Panc1 (cell line): ENCODE data around the gene OR5AU1. TPM values are rescaled to one million over a fixed set of nuclear protein-coding genes. Genes with fewer than 3 reads are reported as not detected.

ENCODE experiments used
- ATAC-seq: fragments of 200-7000 bp; cut with Tn5 transposase; 2 replicates; pipeline ENCODE4 v1.9.1; 2020; ENCODE audit warnings: mild to moderate bottlenecking, moderate library complexity
- BruUV-seq: library from RNA; stranded (reverse); fragments of 400-500 nt; replicated peaks from 2 replicates; lab custom pipeline; 2021; lab: Mats Ljungman, UMichigan
- CTCF ChIA-PET: fragments of 300-600 bp; sonication (Branson Sonifier 250); formaldehyde crosslinking; loops from one replicate; lab custom pipeline; 2022; ENCODE audit warnings: antibody characterized with exemption; lab: Charles Lee
- POLR2A ChIA-PET: fragments of 300-600 bp; sonication (Branson Sonifier 250); formaldehyde crosslinking; loops from one replicate; lab custom pipeline; 2022; ENCODE audit warnings: antibody characterized with exemption; lab: Charles Lee
- DNase-seq: peaks from one replicate; pipeline ENCODE4 v3.0.0-alpha.2; 2010; ENCODE audit warnings: low read depth, low spot score
- H3K27ac ChIP-seq: 2 replicates; pipeline ENCODE4 v1.5.1; 2011; ENCODE audit warnings: mild to moderate bottlenecking, low read length, inconsistent platforms
- H3K27me3 ChIP-seq: fragments of 200-500 bp; sonication (Bioruptor generic); 2 replicates; pipeline ENCODE4 v1.6.0; 2014; ENCODE audit warnings: low read length, inconsistent platforms; ENCODE audit not compliant: control insufficient read depth, insufficient read depth
- H3K36me3 ChIP-seq: fragments of 200-500 bp; sonication (Bioruptor generic); 2 replicates; pipeline ENCODE4 v1.5.1; 2014; ENCODE audit warnings: inconsistent platforms, mild to moderate bottlenecking, low read length, moderate library complexity; ENCODE audit not compliant: control insufficient read depth, insufficient read depth
- H3K4me1 ChIP-seq: 2 replicates; pipeline ENCODE4 v1.5.1; 2011; ENCODE audit warnings: inconsistent platforms, mild to moderate bottlenecking, low read length, moderate library complexity; ENCODE audit not compliant: control insufficient read depth, insufficient read depth
- H3K4me3 ChIP-seq, 2 experiments: 2 replicates each; pipeline ENCODE4 v1.5.1; 2011 to 2012; ENCODE audit warnings: low read depth in 2 of 2, low read length in 2 of 2, mild to moderate bottlenecking in 2 of 2, inconsistent platforms in 1 of 2, moderate library complexity in 1 of 2
- H3K9me3 ChIP-seq: fragments of 200-500 bp; sonication (Bioruptor generic); 2 replicates; pipeline ENCODE4 v1.5.1; 2014; ENCODE audit warnings: low read depth, mild to moderate bottlenecking, inconsistent platforms, low read length, moderate library complexity; ENCODE audit not compliant: control insufficient read depth, insufficient read depth
- CTCF ChIP-seq: fragments of 450-650 bp; IDR thresholded peaks from 2 replicates; pipeline ENCODE4 v1.5.1; 2017; ENCODE audit warnings: mild to moderate bottlenecking
- POLR2AphosphoS5 ChIP-seq: IDR thresholded peaks from 2 replicates; pipeline ENCODE4 v1.6.1; 2012; ENCODE audit warnings: mild to moderate bottlenecking, low read depth, low read length, moderate library complexity
- SIN3A ChIP-seq: IDR thresholded peaks from 2 replicates; pipeline ENCODE4 v1.6.1; 2012; ENCODE audit warnings: low read depth, mild to moderate bottlenecking, low read length, moderate library complexity, borderline replicate concordance; ENCODE audit not compliant: insufficient read depth
- TCF7L2 ChIP-seq: IDR thresholded peaks from 2 replicates; pipeline ENCODE4 v1.6.1; 2011; ENCODE audit warnings: mild to moderate bottlenecking, low read depth, low read length, inconsistent platforms
- in situ Hi-C: cut with HindIII; loops from 2 replicates; pipeline ENCODE4 v1.10.0; 2016; ENCODE audit warnings: low sequenced_read_pairs, low pct_unique_long_range_greater_than_20kb
- intact Hi-C: fragments of 100-400 bp; cut with micrococcal nuclease; formaldehyde crosslinking; loops from one replicate; pipeline ENCODE4 v1.10.0; 2022; ENCODE audit not compliant: unreplicated experiment
- total RNA-seq: library from RNA; stranded (reverse); gene quantifications from one replicate; pipeline ENCODE4 v1.2.1, GENCODE V29; 2021; ENCODE audit not compliant: unreplicated experiment
- TF ChIP-seq, protein P1 (sequence below), 2 experiments: IDR thresholded peaks; 2 replicates each; pipeline ENCODE4 v1.6.1; 2011 to 2012; ENCODE audit warnings: low read depth in 2 of 2, control low read depth in 1 of 2, low read length in 1 of 2, mild to moderate bottlenecking in 1 of 2, moderate library complexity in 1 of 2; ENCODE audit not compliant: insufficient read depth in 1 of 2

Gene OR5AU1
- total RNA-seq, 1 experiment from 2014 or later = not detected

DNA sequence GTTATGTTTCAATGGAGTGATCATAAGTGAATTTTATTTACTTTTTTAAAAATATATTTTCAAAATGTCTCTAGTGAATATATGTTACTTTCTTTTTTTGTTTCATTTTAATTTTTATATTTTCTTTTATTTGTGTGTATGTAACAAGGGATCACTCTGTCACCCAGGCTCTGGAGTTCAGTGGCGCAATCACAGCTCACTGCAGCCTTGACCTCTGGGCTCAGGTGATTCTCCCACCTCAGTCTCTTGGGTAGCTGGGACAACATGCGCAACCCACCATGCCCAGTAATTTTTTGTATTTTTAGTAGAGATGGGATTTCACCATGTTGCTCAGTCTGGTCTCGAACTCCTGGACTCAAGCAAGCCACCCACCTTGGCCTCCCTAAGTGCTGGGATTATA, 36.9 kb downstream of the OR5AU1 start:
- Histone ChIP-seq H3K4me3 (no peak overlapping the region), H3K36me3 (no peaks in the 10 kb centered on the region), H3K4me1 (no peaks in the 10 kb centered on the region), H3K27me3 (0 out of 2 replicates have a peak, but pooled peaks cover 2% of the 10 kb centered on the region), H3K9me3 (no peaks in the 10 kb centered on the region), H3K27ac (no peak overlapping the region)
- BruUV-seq = no TSS peak
- no peak for TF ChIP-seq POLR2AphosphoS5
- no peak for TF ChIP-seq SIN3A
- TF ChIP-seq, protein P1, sequence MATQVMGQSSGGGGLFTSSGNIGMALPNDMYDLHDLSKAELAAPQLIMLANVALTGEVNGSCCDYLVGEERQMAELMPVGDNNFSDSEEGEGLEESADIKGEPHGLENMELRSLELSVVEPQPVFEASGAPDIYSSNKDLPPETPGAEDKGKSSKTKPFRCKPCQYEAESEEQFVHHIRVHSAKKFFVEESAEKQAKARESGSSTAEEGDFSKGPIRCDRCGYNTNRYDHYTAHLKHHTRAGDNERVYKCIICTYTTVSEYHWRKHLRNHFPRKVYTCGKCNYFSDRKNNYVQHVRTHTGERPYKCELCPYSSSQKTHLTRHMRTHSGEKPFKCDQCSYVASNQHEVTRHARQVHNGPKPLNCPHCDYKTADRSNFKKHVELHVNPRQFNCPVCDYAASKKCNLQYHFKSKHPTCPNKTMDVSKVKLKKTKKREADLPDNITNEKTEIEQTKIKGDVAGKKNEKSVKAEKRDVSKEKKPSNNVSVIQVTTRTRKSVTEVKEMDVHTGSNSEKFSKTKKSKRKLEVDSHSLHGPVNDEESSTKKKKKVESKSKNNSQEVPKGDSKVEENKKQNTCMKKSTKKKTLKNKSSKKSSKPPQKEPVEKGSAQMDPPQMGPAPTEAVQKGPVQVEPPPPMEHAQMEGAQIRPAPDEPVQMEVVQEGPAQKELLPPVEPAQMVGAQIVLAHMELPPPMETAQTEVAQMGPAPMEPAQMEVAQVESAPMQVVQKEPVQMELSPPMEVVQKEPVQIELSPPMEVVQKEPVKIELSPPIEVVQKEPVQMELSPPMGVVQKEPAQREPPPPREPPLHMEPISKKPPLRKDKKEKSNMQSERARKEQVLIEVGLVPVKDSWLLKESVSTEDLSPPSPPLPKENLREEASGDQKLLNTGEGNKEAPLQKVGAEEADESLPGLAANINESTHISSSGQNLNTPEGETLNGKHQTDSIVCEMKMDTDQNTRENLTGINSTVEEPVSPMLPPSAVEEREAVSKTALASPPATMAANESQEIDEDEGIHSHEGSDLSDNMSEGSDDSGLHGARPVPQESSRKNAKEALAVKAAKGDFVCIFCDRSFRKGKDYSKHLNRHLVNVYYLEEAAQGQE (IDR thresholded peaks at IDR 0.05; ENCODE audit: insufficient read depth in 1 of 2, low read depth in 2 of 2, low read length in 1 of 2) = no peak
- no peak for TF ChIP-seq TCF7L2
- TF ChIP-seq CTCF = no peak
- CTCF ChIA-PET = no interaction called here
- ATAC-seq (no peak), DNase-seq (no peak)
- in situ Hi-C loops (no loop called here), intact Hi-C loops (no loop called here)
- POLR2A ChIA-PET = no interaction called here

- intact Hi-C loops = no loop called here
- no TSS peak for BruUV-seq
- H3K27me3 ChIP-seq = no peaks in the 10 kb centered on the region
Measured at GRCh38 chr14:21113369-21113768, 42.5 kb downstream of the OR5AU1 start.

More at GRCh38 chr14:21113369-21113768, 42.5 kb downstream of the OR5AU1 start:
- DNase-seq (no peak), ATAC-seq (no peak)
- POLR2A ChIA-PET = no interaction called here
- TF ChIP-seq TCF7L2 = no peak
- TF ChIP-seq, protein P1 (IDR thresholded peaks at IDR 0.05; ENCODE audit: insufficient read depth in 1 of 2, low read depth in 2 of 2, low read length in 1 of 2) = no peak
- no peak for TF ChIP-seq POLR2AphosphoS5
- TF ChIP-seq CTCF = no peak
- no peak for TF ChIP-seq SIN3A
- Histone ChIP-seq H3K4me1 (no peaks in the 10 kb centered on the region), H3K4me3 (no peak overlapping the region), H3K36me3 (no peaks in the 10 kb centered on the region), H3K9me3 (no peaks in the 10 kb centered on the region), H3K27ac (no peak overlapping the region)
- CTCF ChIA-PET = no interaction called here
- in situ Hi-C loops = no loop called here
